Stimulated activated CD4-positive, alpha-beta T cell treated with anti-CD3 and anti-CD28 coated beads, Interleukin-12 subunit alpha, Interleukin-12 subunit beta, amount 100 ng/mL, for 48 hours (primary cell): Measurements from ENCODE around the gene ABCB8.
A peak's percentile ranks its signal among the peaks of the same experiment; 100 is the strongest.

Experiments used
- DNase-seq, 3 donors: peaks; one replicate each; pipeline ENCODE4 v3.0.0-alpha.2; 2020; ENCODE audit warnings: low read depth in 2 of 3, low spot score in 1 of 3

ABCB8 gene

DNA sequence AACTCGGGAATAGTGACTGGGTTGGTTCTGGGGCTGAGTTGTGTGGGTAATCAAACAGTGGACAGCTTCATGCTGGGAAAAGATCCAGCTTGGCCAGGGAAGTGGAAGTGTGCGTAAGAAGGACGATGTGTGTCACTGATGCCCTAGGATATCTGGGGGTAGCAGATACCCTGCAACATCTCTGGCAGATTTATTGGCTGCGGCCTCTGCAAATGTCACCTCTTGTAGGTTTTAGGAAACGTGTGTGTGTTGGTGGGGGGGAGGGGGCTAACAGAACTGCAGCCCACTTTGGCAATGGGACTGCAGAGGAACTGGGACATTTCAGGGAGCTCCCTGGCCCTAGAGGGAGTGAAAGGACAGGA lies 57.1 kb downstream of the ABCB8 start:
- no peak for DNase-seq

DNA sequence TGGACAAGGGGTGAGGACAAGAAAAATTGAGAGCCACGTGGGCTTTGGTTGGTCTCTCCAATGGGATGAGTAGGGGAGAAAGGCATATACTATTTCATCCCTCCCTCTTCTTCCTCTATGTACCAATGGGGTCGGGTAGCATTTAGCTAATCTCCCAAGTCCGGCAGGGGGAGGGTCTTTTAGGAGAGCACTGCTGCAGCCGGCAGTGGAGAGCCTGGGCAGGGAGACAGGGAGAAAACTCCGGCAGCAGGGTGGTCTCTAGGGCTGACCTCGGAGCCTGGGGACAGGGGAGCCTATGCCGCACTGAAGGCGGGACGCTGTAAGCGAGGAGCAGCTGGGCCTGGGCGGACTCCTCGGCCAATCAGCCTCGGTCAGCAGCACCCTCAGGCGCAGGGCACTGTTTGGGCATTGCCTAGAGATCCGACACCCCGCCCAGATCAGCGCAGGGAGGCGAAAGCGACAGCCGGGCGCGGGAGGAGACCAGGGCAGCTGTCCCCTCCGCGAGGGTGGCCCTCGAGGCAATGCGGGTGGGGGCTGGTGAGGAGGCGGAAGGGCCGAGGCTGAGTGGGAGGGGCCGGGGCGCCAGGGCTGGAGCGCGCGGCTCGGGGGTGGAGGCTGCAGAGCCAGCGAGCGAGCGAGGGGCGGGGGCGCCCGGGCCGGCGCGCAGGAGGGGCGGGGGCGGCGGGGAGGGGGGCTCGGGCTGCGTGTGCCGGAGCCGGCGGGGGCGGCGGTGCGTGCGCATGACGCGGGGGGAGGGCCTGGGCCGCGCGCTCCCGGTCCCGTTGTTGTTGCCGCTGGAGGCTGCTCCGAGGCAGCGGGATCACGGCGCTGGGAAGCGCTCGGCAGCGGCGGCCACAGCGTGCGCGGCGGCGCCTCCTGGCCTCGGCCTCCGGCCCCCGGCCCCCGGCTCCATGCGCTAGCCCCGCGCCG lies 57.7 kb downstream of the ABCB8 start, which contains the start of gene AGAP3:
AGAP3 (plus strand) TSS at position 785 of the 930 bp plus-strand sequence. CDS start 267 bp downstream, outside the sequence.
- DNase-seq: peak in 2 of 3 donors; percentile 26 to 45

DNA sequence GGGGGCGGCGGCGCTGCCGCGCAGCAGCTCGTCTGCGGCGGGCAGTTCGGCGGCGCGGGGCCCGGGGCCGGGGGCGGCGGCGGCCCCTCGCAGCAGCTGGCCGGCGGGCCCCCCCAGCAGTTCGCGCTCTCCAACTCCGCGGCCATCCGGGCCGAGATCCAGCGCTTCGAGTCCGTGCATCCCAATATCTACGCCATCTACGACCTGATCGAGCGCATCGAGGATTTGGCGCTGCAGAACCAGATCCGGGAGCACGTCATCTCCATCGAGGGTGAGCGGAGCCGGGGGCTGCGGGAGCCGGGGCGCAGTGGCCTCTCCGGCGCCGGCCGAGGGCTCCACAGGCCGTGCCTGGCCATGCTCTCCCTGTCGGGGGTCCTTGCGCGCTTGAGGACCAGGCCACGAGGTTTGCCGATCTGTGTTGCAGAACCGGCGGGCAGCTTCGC lies 58.6 kb downstream of the ABCB8 start:
- no peak for DNase-seq

DNA sequence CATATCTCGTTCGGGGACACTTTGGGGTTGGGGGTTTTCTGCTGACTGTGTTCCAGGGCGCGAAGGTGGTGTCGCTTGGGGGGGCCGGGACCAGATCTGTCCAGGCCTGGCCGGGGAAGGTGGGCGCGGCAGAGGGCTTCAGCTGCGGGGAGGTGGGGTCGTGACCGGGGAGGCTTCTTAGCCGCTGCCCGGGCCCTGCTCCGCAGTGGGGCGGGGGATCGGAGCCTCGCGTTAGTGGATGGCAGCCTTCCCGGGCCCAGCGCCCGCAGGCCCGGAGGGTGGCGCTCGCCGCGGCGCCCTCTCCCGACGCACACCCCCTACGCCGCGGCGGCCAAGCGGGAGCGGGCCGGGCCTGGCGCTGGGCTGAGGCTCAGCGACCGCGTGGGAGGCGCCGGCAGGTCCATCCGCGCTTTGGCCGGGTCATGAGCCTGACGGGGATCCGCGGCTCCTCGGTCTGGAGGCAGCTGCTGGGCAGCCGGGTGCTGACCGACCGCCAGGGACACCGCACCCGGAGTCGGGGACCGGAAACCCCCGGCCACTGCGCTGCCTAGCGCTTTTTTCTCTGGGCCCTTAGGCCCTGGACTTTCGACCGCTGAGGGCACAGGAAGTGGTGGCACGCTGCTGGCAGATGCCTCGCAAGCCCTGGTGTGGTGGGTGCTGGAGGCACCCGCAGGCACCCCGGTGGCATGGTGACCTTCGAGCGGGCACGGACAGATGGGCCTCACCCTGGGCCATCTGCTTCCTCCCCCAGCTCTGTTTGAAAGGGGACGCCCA lies 59.2 kb downstream of the ABCB8 start:
- peak in 1 of 3 donors; percentile 30 for DNase-seq

DNA sequence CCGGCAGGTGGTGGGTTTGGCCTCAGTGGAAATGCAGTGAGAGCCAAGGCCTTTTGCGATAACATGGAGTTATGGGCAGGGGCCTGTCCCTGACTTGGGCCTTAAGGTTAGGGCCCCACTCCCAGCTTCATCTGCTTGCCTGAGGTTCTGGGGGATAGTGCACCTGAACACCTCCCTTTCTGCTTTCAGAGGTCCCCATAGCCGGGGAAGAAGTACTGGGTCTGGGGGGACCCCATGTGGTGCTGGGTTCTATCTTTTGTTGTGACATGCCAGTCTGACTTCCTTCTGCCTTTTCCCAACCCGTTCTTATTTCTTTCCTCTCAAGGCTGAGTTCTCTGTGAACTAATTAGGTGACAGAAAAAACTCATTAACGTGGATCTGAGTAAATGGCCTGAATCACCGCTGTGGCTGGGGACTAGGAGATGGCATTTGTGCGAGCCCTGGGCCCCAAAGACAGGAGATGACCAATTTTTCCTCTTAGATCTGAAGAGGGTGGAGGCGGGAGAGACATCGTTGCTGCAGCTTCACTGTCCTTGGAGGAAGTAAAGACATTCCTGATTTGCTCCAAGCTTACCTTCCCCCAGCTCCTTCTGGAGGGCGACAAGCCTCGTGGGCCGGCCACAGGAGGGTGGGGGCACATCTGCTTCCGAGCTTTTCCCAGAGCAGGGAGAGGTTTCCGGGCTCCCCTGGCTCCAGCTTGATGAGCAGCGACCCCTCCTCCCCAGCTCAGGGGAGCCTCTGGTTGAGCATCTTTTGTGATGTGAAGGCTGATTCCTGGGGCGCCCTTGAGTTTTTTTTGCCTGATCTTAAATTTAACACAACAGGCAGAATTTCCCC lies 60.0 kb downstream of the ABCB8 start:
- DNase-seq: no peak

DNA sequence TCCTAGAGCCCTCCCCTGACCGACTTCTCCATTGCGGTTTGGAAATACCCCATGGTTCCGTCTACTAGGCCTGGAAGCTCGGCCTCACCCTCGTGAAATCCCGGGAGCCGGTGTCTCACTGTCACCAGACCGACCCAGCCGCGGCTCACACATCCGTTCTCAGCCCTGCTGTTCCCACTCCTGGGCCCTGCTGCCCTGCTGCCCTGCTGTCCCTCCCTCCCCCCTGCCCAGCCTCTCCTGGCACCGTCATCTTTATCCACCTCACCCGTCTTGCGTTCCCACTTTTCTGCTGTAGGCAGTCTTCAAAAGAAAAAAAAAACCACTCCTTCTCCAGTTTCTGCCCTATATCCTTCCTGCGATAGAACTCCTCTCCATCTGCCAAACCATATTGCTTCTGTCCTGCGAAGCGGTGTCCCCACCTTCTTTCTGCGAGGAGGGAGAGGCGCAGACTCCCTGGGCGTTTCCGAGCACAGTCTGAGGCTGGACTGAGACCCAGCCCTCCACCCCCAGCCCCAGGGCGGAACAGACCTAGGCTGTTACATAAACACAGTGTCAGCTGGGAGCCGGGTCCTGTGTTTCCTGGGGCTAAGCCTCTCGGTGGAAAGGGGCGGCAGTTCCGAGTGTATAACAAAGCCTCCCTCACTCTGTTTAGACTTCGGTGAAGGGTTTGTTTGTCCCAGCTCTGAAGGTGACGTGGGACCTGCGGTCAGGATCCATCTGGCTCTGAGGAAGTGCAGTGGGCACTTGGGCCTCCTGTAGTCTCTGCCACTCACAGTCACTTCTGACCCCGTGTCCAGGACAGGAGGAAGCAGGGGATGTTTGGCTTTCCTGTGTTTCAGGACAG lies 60.8 kb downstream of the ABCB8 start:
- no peak for DNase-seq

DNA sequence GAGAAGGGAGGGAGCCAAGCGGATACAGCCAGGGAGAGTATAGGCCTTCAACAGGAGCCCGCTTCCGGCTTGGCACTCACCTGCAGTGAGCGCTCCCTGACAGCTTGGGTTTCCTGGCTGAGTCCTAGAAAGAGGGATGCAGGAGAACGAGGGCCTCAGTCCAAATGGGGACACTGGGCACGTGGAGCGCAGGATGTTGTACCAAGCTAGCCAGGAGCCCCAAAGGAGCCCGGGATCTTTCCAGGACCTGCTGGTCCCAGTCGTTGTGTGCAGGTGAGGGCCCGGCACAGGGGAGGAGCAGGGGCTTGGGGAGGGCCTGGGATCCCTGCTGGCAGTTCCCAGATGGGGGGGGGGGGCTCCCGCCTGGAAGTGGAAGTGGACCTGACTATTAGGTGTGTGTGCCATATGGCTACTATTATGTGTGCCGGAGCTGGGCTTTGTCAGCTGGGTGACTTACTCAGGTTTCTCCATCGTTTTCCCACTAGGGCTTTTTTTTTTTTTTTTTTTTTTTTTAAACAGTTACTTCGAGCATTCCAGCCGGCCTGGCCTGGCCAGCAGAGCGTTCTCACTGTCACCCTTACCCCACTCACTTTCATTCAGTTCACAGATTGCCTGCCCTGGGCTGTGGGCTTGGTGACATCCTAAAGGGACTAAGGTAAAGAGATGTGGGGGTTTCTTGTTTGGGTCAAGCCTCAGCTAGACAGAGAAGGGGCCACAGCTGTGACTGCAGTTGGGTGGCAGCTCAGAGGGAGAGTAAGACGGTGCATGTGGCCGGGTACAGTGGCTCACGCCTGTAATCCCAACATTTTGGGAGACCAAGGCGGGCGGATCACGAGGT lies 61.9 kb downstream of the ABCB8 start:
- DNase-seq: no peak

DNA sequence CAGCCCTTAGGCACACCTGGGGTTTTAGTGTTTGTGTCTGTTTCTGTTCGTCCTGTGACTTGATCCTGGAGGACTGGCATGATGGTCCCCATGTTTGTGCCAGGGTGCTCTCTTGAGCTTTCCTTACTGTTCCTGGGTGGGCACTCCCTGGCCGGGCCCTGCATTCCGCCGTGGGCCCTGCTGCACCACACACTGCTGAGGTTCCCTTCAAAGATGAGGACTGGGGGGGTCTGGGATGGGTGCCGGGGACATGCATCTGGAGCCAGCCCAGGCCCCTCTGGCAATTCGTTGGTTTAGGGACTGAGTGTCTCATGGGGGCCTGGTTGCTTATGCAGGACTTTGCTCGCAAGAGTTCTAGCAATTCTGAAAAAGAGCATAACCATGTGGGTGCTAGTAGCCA lies 62.8 kb downstream of the ABCB8 start:
- DNase-seq: no peak

DNA sequence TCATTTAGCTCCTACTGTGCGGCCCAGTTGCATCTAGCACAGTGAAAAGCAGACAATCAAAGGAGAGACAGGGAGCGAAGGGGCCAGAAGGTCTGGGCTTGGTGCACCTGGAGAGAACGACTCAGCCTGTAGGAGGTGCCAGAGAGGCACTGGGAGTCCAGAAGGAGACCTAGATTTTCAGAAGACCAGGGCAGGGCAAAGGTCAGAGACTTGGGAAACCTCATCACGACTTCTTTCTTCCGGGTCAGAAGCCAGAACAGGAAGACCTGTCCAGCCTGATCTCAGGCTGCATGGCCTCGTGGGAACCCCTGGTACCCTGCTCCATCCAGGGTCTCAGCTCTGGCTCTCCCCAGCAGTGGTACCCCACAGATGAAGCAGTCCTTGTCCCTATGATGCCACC lies 63.2 kb downstream of the ABCB8 start:
- DNase-seq: no peak

DNA sequence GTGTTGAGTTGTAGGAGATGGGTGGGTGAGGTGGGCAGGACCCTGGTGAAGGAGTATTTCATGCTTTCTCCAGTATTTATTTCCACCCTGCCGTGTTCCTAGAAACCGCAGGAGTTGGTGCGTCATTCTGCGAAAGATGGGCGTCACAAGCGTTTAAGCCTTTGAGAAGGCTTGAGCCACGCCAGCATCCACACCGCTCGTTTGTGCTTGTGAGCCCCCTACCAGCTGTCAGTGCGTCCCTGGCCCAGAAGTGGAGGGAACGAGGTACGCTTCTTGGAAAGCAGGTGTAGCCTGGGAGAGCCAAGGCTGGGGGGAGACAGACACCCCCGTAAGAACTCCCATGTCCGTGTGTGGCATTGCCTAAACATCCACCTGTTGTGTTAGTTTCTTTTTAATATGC lies 63.7 kb downstream of the ABCB8 start:
- no peak for DNase-seq

DNA sequence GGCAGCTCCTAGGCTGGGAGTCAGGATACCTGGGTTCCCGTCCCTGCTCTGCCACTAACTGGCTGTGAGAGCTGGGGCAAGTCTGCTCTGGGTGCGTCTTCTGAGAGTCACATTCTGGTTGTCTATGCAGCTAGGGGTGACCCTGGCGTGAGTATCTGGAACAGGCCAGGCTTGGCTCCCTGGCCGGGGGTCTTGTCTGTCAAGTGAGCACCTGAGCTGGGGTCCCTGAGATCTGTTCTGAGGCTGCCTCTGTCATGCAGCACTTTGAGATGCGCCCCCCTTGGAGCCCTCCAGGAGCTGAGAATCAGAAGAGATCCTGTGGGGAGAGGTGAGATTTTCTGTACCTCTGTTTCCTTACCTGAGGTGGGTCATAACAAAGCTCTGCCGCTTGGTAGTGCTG lies 65.5 kb downstream of the ABCB8 start:
- no peak for DNase-seq

DNA sequence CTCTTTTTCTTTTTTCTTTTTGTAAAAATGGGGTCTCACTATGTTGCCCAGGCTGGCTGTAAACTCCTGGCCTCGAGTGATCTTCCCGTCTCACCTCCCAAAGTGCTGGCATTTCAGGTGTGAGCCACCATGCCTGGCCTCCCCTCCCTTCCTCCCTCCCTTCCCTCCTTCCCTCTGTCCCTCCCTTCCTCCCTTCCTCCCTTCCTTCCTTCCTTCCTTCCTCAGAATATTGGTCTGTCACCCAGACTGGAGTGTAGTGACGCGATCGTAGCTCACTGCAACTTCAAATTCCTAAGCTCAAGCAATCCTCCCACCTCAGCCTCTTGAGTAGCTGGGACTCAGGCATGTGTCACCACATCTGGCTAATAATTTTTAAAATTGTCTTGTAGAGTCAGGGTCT lies 66.4 kb downstream of the ABCB8 start:
- no peak for DNase-seq

DNA sequence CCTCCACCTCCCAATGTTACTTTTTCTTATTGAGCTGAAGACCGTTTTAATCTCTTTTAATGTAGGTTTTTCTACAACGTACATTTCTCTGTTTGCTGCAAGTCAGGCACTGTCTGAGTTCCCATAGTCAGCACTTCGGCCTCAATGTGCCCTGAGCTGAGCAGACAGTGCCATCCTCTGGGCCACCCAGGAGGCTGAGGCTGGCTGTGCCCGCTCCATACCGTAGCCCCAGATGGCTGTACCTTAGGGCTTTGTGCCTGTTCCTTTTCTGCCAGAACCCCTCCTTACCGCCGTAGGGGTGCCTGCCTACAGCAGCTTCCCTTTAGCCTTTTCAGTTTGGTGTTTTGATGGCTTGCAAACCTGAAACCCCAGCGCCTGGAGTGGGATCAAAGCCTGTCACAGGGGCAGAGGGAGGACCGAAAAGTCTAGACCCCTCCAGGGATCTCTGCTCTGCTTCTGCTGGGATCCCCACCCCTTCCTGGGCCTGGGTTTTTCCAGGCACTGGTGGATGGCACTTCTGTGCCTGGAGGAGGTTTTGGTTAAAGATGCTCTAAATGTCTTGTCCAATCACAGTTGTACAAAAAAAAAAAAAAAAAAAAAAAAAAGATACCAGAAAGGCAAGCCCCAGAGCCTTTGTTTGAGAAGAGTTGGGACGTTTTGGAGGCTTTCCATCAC lies 67.0 kb downstream of the ABCB8 start:
- no peak for DNase-seq

DNA sequence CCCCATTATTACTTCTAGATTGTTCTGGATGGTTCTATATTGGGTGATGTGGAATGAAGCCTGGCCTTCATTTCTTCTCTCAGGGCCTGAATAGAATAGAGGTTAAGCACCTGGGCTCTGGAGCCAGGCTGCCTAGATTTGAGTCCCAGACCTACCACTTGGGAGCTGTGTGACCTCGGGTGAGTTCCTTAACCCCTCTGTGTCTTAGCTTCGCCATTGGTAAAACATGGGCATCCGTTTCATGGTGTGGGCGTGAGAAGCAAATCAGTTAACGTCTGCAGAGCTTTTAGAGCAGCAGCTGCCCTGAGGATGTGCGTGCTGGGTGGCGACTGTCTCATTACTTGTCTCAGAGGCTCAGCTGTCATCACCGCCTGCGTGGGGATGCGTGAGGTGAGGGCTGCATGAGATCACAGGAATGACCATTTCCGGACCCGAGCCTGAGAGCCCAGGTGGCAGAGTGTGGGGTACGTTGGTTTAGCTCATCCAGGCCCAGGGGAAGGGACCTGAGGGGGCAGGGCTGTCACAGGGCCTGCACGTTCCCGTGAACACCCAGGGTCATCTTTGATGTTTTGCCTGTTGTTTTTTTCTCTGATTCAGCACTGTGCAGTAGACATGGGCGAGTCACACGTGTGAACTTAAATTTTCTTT lies 67.7 kb downstream of the ABCB8 start:
- no peak for DNase-seq
